Left forelimb (tissue), 1 donor: Measurements from ENCODE around the gene TGM2.

ENCODE experiments used
- DNase-seq: peaks from one replicate; pipeline ENCODE4 v3.0.0-alpha.2; 2018; ENCODE audit warnings: low spot score

TGM2 gene

DNA sequence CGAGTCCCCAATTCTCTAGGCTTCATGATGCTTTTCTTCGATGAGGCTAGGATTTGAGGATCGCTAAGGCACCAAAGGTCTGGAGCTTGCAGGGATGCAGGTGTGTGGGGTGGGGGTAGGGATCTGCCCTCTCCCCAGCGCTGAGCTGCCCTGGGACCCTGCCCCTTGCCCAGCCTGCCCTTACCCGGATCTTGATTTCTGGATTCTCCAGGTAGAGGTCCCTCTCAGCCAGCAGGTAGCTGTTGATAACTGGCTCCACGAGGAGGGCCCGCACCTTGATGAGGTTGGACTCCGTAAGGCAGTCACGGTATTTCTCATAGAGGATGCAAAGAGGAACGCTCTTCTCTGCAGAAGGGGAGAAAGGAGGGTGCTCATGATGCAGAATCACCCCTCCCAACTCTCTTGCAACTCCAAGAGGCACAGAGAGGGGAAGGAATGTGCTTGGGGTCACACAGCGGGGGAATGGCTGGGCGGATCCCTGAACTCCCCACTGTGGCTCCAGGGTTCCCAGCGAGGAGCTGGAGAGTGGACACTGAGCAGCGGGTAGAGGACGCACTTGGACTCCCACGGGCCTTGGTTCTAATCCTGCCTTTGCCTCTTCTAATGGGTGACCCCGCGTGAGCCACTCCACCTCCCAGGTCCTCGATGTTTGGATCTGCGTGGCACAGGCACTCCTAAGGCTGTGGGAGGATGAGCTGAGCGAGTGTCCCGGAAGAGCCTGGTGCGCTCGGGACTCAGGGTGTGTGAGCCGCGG is 32.7 kb downstream of the TGM2 start:
- DNase-seq: no peak

DNA sequence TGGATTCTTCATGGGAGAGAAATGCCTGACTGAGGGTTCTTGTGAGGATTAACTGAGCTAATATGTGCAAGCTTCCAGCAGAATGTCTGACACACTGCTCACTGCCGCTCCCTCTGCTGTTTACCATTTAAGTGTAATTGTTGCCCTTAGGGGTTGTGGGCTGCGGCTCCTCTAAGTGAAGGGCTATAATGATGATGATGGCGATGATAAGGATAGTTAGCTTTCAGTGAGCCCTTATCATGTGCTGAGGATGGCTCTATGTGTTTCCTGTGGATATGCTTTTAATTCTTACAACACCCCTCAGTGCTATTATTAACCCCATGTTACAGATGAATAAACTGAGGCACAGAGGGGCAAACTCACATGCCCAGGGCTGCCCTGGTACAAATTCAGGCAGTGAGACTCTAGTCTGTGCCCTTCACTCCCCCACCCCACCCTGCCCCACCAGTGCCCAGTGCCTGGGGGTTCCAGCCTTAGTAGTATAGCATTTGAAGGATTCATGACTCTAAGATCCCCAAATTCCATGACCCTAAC is 33.4 kb downstream of the TGM2 start:
- DNase-seq: no peak

GRCh38 chr20:38130687-38131587 is 34.1 kb downstream of the TGM2 start:
- no peak for DNase-seq

DNA sequence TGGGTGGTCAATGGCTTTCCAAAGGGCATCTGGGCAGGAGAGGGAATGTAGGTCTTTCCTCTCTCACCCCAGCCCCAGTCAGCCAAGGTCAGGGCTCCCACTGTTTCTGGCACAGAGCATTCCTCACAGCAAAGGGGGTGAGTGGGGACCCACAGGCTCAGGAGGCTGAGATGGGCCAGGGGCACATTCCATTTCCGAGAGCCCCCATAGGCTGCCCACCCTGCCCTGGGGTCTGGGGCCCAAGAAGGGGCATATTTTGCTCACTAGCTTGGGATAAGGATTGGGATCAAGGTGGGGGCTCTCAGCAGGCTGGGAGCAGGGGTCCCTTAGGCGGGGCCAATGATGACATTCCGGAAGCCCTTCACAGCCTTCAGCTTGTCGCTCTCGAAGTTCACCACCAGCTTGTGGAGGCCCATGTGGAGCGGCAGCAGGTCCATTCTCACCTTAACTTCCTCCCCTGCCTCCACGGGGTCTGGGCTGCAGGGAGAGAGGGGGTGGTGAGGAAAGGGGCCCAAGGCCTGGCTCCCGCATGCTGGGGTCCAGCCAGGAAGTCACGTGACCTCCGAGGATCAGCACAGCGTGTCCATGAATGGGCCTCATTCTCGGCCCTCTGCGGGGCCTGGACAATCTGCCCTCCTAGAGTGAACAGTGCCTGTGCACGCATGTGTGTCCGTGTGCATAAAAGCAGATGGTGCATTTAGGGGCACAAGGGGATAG is 35.0 kb downstream of the TGM2 start:
- no peak for DNase-seq

GRCh38 chr20:38129248-38129865 is 35.7 kb downstream of the TGM2 start:
- DNase-seq: no peak

GRCh38 chr20:38128691-38129090 is 36.4 kb downstream of the TGM2 start:
- peak; percentile 36 for DNase-seq

DNA sequence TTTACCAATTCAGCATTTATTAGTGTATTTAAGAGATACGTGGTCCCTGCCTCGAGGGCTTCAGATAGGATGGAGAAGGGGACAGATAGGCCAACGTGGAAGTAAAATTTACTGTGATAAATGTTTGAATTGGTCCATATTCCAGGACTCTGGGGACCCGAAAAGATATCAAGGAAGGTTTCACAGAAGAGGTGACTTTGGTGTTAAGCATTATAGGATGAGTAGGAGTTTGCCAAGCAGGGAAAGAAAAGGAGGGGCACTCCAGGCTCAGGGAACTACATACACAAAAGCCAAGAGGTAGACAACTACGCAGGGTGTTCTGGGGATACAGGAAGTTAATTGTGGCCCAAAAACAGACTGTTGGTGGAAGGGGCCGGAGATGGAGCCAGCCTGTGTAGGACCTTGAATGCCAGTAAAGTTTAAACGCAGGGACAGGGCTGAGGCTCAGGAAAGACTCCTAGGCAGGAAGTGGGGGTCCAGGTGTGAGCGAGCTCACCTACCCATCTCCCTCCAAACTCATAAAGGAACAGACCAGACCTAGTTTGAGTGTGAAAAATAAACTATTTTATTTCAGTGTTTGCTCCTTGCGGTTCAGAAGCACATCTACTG is 37.0 kb downstream of the TGM2 start:
- no peak for DNase-seq

- DNase-seq: peak; percentile 44
Observed at GRCh38 chr20:38126932-38127621, 38.0 kb downstream of the TGM2 start.

GRCh38 chr20:38126146-38126921 is 38.7 kb downstream of the TGM2 start:
- peak; percentile 46 for DNase-seq

DNA sequence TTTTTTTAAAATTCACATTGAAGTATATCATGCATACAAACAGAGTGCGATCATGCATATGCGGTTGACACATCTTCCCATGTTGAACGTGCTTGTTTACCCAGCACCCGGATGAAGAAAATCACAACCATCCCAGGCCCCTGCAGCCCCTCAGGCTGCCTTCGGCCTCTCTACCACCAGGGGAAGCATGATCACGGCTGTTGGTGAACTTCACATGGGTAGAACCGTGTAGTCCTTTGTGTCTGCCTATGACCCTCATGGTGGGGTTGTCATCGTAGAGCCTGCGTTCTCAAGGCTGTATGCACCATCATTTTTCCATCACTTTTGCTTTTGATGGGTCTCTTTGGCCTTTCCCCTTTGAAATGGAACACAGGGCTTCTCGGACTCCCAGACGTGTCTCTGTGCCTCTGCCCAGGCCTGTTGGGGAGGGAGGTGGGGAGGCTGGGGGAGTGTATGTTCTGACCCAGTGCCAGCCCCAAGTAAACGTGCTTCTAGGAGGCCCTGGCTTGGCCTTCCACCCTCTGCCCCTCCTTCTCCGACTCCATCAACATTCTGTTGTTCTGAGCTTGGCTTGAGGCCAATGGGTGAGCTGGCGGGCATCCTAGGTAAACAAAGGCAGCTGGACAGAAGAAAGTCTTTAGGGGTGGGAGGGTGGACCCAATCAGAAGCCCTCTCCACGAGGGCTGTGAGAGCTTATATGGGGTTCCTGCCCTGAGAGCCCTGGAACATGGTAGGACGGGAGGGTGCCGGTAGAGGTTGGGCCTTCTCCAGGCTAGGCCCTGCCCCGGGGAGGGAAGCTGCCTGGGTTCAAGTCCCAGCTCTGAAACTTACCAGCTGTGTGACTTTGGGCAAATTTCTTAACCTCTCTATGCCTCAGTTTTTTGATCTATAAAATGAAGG is 39.7 kb downstream of the TGM2 start:
- DNase-seq: peak; percentile 57

DNA sequence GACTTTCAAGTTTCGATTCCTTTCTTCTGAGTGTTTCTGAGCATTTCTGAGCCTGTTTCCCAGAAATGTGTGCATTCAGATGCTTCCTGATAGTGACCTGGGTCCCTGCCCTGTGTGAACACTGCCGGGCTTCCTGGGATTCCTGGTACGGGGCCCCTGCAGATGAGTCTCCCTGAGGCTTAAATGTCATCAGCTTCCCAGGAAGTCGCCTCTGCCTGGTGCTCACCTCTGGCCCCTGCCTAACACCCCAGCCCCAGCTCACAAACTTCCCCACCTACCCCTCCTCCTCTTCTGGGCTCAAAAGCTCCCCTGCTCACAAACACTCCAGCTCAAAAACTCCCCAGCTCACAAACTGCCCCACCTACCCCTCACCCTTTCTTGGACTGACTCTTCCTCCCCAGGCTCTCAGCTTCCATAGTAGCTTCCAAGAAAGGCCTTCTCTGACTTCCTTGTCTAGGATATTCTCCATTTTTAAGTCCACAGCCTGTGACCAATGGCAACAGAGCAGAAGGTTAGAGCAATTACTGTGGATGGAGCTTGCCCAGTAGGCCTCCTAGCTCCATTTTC is 42.0 kb downstream of the TGM2 start:
- DNase-seq: no peak

DNA sequence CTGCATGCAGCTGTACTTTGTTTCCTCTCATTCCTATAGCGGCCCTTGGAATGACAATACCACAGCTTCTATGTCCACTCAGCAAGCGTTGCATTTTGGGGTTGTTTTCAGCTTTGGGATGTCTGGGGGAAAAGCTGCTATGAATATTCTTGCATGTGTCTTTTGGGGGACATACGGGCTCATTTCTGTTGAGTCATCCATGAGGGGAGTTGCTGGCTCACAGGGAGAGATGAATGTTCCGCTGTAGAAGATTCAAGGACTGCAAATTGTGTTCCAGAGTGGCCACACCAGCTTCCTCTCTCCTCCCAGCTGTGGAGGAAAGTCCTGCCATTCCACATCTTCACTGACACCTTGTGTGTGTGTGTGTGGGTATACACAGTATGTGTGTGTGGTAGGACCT is 43.3 kb downstream of the TGM2 start:
- DNase-seq: no peak

DNA sequence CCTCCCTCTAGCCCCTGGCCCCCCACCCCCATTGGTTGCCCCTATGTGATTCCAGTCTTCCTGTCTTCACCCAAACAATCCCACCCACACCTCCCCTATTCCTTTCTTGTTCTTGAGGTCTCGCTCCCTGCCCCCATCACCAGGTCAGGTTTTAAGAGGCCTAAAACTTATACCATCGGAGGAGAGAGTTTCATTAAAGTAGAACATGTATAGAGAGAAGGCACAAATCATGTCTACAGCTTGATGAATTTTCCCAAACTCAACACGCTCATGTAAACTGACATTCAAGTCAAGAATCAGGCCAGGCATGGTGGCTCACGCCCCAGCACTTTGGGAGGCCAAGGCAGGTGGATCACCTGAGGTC is 44.5 kb downstream of the TGM2 start:
- DNase-seq: no peak

DNA sequence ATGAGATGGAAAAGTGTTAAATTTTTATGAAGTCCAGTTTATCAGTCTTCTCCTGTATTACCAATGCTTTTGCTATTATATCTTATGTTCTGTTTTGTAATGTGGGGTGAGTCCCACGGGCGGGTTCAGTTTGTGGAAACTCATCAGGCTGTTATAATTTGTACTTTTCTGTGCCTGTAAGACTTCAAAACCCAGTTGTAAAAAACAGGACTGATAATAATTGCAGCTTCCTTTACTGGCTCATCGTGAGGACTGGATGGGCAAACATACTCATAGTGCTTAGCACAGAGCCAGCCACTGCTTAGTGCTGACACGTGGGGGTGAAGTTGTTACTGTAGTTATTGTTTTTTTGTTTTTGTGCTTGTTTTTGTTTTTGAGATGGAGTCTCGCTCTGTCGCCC is 45.6 kb downstream of the TGM2 start:
- no peak for DNase-seq

GRCh38 chr20:38117635-38118034 is 47.4 kb downstream of the TGM2 start:
- DNase-seq: no peak

- DNase-seq: no peak
Observed at GRCh38 chr20:38117205-38117604, 47.9 kb downstream of the TGM2 start.

GRCh38 chr20:38116409-38117165 is 48.5 kb downstream of the TGM2 start:
- DNase-seq: no peak

DNA sequence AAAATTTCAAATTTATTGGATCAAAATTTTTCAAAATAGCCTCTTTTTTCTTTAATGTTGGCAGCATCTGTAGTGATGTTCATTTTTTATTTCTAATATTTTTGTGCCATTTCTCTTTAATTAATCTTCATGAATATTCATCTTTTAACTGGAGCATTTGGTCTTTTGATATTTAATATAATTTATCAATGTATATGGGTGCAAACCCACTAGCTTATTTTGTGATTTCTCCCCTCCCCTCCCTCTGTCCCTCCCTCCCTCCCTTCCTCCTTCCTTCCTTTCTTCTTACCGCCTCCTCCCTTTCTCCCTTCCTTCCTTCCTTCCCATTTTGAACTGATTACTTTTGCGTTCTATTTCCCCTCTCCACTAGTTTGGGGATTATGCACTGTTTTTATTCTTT is 49.2 kb downstream of the TGM2 start:
- no peak for DNase-seq
